MCF 10A (cell line): ENCODE results near the gene CASTOR1. TPM values are rescaled to one million over a fixed set of nuclear protein-coding genes. Genes with fewer than 3 reads are reported as not detected.
A peak's percentile ranks its signal among the peaks of the same experiment; 100 is the strongest.
"Not testable (repeated sequence)": the region's sequence is repeated elsewhere in the genome, so short reads cannot be mapped to it uniquely, and the experiment has no call there.

Experiments
- Bru-seq: library from RNA; stranded (reverse); fragments of 400-500 nt; gene quantifications from one replicate; lab custom pipeline; 2021; lab: Mats Ljungman, UMichigan
- BruChase-seq, 2 experiments: library from RNA; stranded (reverse); fragments of 400-500 nt; gene quantifications; one replicate each; lab custom pipeline; 2021; lab: Mats Ljungman, UMichigan
- BruUV-seq: library from RNA; stranded (reverse); fragments of 400-500 nt; replicated peaks from 2 replicates; lab custom pipeline; 2021; lab: Mats Ljungman, UMichigan
- CTCF ChIA-PET: fragments of 300-600 bp; sonication (Branson Sonifier 250); formaldehyde crosslinking; extraction: SDS; loops from one replicate; lab custom pipeline; 2021; ENCODE audit warnings: antibody characterized with exemption, inconsistent platforms; lab: Yijun Ruan, JAX
- POLR2A ChIA-PET: fragments of 300-600, 350-650 bp; sonication (Branson Sonifier 250); formaldehyde crosslinking; extraction: SDS; loops from one replicate; lab custom pipeline; 2020; ENCODE audit warnings: antibody characterized with exemption, inconsistent platforms; lab: Yijun Ruan, JAX
- DNase-seq: peaks from one replicate; pipeline ENCODE4 v3.0.0-alpha.2; 2018; ENCODE audit not compliant: unreplicated experiment
- H3K27ac Mint-ChIP-seq: one replicate; pipeline ENCODE4 v1.8.0; 2022; ENCODE audit warnings: mild to moderate bottlenecking, low read depth, mixed read lengths; ENCODE audit not compliant: unreplicated experiment
- H3K27me3 Mint-ChIP-seq: one replicate; pipeline ENCODE4 v1.8.0; 2022; ENCODE audit warnings: mixed read lengths; ENCODE audit not compliant: insufficient read depth, unreplicated experiment
- H3K36me3 Mint-ChIP-seq: one replicate; pipeline ENCODE4 v1.8.0; 2022; ENCODE audit warnings: mild to moderate bottlenecking, moderate library complexity, mixed read lengths; ENCODE audit not compliant: insufficient read depth, unreplicated experiment
- H3K4me1 Mint-ChIP-seq: one replicate; pipeline ENCODE4 v1.8.0; 2022; ENCODE audit warnings: mixed read lengths; ENCODE audit not compliant: insufficient read depth, unreplicated experiment
- H3K4me3 Mint-ChIP-seq: one replicate; pipeline ENCODE4 v1.8.0; 2022; ENCODE audit warnings: mild to moderate bottlenecking, moderate library complexity, mixed read lengths; ENCODE audit not compliant: unreplicated experiment
- H3K9me3 Mint-ChIP-seq: one replicate; pipeline ENCODE4 v1.8.0; 2022; ENCODE audit warnings: mixed read lengths; ENCODE audit not compliant: unreplicated experiment
- CTCF ChIP-seq: fragments of 200-600 bp; IDR thresholded peaks from one replicate; pipeline ENCODE4 v1.8.0; 2022; ENCODE audit warnings: antibody characterized with exemption, mild to moderate bottlenecking; ENCODE audit not compliant: unreplicated experiment
- intact Hi-C: fragments of 100-400 bp; cut with micrococcal nuclease; formaldehyde crosslinking; loops from 2 replicates; pipeline ENCODE4 v1.14.1; 2022
- long read RNA-seq: library from polyadenylated mRNA; stranded (forward); transcript quantifications from one replicate; pipeline ENCODE4 v2.0.0, GENCODE V29; 2022
- total RNA-seq: library from RNA; stranded (reverse); gene quantifications from 2 replicates; pipeline ENCODE4 v1.2.3, GENCODE V29; 2022

The CASTOR1 gene
- total RNA-seq (1.2 and 4.8 TPM in 2 replicates), Bru-seq, nascent RNA (percentile 27 among the genes with signal in this experiment), BruChase-seq, experiment 1, labeled RNA remaining after a 6-hour chase (percentile 34 among the genes with signal in this experiment), BruChase-seq, experiment 2, labeled RNA remaining after a 2-hour chase (percentile 41 among the genes with signal in this experiment)
- long read RNA-seq, partial matches to known transcripts, result 0 of 1 reads
- long read RNA-seq, other reads (novel, unspliced or antisense), result 0 of 1 reads

- DNase-seq, result peak; percentile 98
- H3K36me3 Mint-ChIP-seq, result no peaks in the 10 kb centered on the region
- CTCF ChIA-PET, result interaction anchor here (0.6 to 3.7 kb wide), 17 partner anchors 9 to 1053 kb away, joined by 3 to 48 read pairs (median 12); partner anchors contain the start of genes RNF215, SEC14L2 and TBC1D10A
- H3K27me3 Mint-ChIP-seq, result no peaks in the 10 kb centered on the region
- POLR2A ChIA-PET, result interaction anchor here (0.6 to 6.0 kb wide), 15 partner anchors 9 to 135 kb away, joined by 3 to 109 read pairs (median 5); partner anchors contain the start of genes CCDC157, MTFP1, SEC14L2 and SF3A1
- peaks cover 6% of the 10 kb centered on the region for H3K4me1 Mint-ChIP-seq
- peak within 1 kb of the TSS; percentile 77 for H3K4me3 Mint-ChIP-seq
- TF ChIP-seq CTCF, result no peak
- no TSS peak for BruUV-seq
- H3K27ac Mint-ChIP-seq, result peak within 1 kb of the TSS; percentile 62
- no peaks in the 10 kb centered on the region for H3K9me3 Mint-ChIP-seq
- intact Hi-C loops, result loop anchor here (1.0 to 2.0 kb wide), 2 partner anchors 67 to 137 kb away; partner anchors contain the start of genes CCDC157 and SF3A1
Observed at GRCh38 chr22:30289141-30289979, at the start of gene CASTOR1. Gene CASTOR1, minus strand, starts transcription at chr22:30289505. Its CDS starts 8 bp downstream, at chr22:30289497.

- peaks cover 80% of the 10 kb centered on the region for H3K36me3 Mint-ChIP-seq
- no peaks in the 10 kb centered on the region for H3K27me3 Mint-ChIP-seq
- H3K4me1 Mint-ChIP-seq, result no peaks in the 10 kb centered on the region
- no peaks in the 10 kb centered on the region for H3K9me3 Mint-ChIP-seq
- no peak for TF ChIP-seq CTCF
- DNase-seq, result no peak
- POLR2A ChIA-PET, result interaction anchor here (2.2 kb wide), 1 partner anchor 11 kb away, joined by 11 read pairs; the partner anchor contains the start of gene TBC1D10A
- no peak overlapping the region for H3K4me3 Mint-ChIP-seq
- CTCF ChIA-PET, result interaction anchor here (0.6 kb wide), 1 partner anchor 100 kb away, joined by 3 read pairs; no protein-coding TSS in a partner anchor
- no peak overlapping the region for H3K27ac Mint-ChIP-seq
- intact Hi-C loops, result no loop called here
- BruUV-seq, result no TSS peak
Observed at GRCh38 chr22:30338802-30339201, 49.5 kb upstream of the CASTOR1 start.

- intact Hi-C loops, H3K27me3 Mint-ChIP-seq, H3K27ac Mint-ChIP-seq, H3K4me3 Mint-ChIP-seq, DNase-seq, H3K4me1 Mint-ChIP-seq, BruUV-seq, H3K9me3 Mint-ChIP-seq: not testable (repeated sequence)
- POLR2A ChIA-PET, result interaction anchor here (2.2 kb wide), 1 partner anchor 11 kb away, joined by 11 read pairs; the partner anchor contains the start of gene TBC1D10A
- CTCF ChIA-PET, result interaction anchor here (0.5 to 0.6 kb wide), 2 partner anchors 21 to 99 kb away, joined by 3 read pairs; no protein-coding TSS in a partner anchor
- peaks cover 77% of the 10 kb centered on the region for H3K36me3 Mint-ChIP-seq
Observed at GRCh38 chr22:30338341-30338740, 49.0 kb upstream of the CASTOR1 start.

- BruUV-seq, result no TSS peak
- no peak for DNase-seq
- H3K9me3 Mint-ChIP-seq, result no peaks in the 10 kb centered on the region
- ChIA-PET POLR2A (interaction anchor here (3.0 kb wide), 1 partner anchor 10 kb away, joined by 11 read pairs; the partner anchor contains the start of gene TBC1D10A), CTCF (interaction anchor here (0.6 kb wide), 1 partner anchor 1003 kb away, joined by 3 read pairs; no protein-coding TSS in a partner anchor)
- H3K27ac Mint-ChIP-seq, result no peak overlapping the region
- no peak overlapping the region for H3K4me3 Mint-ChIP-seq
- H3K4me1 Mint-ChIP-seq, result no peaks in the 10 kb centered on the region
- no peaks in the 10 kb centered on the region for H3K27me3 Mint-ChIP-seq
- H3K36me3 Mint-ChIP-seq, result peaks cover 74% of the 10 kb centered on the region
- TF ChIP-seq CTCF, result no peak
- intact Hi-C loops, result no loop called here
Observed at GRCh38 chr22:30337461-30337778, 48.1 kb upstream of the CASTOR1 start.
